ENCODE data around the gene PLEKHA5. TPM values are rescaled to one million over a fixed set of nuclear protein-coding genes. Genes with fewer than 3 reads are reported as not detected.

Gene PLEKHA5
- total RNA-seq, 1 experiment from 2014 or later = 14.0 TPM

- no peaks in the 10 kb centered on the region for H3K27me3 ChIP-seq (replicated peaks; ENCODE audit: insufficient read depth, low read depth, low read length, poor library complexity)
- no peaks in the 10 kb centered on the region for H3K9me3 ChIP-seq (ENCODE audit: low read depth, low read length, poor library complexity, severe bottlenecking)
- H3K27ac ChIP-seq (ENCODE audit: low read depth, low read length, poor library complexity, severe bottlenecking) = no peak overlapping the region
- TF ChIP-seq EZH2 (IDR thresholded peaks at IDR 0.05; ENCODE audit: borderline replicate concordance, low read depth, low read length, poor library complexity, severe bottlenecking) (no peak), CTCF (conservative IDR thresholded peaks at IDR 0.05; ENCODE audit: low read depth, low read length) (no peak)
- intact Hi-C loops (cut with micrococcal nuclease; ENCODE audit: unreplicated experiment) = no loop called here
- BruUV-seq (replicated peaks) = no TSS peak
- ChIA-PET CTCF (no interaction called here), POLR2A (ENCODE audit: low non-redundant PET) (no interaction called here)
- H3K4me1 ChIP-seq (ENCODE audit: insufficient read depth, low read length, poor library complexity, severe bottlenecking) = no peaks in the 10 kb centered on the region
- H3K36me3 ChIP-seq (ENCODE audit: insufficient read depth, low read length, poor library complexity, severe bottlenecking) = no peaks in the 10 kb centered on the region
- DNase-seq (ENCODE audit: low spot score) = no peak
- H3K4me3 ChIP-seq (ENCODE audit: low read depth, low read length, poor library complexity, severe bottlenecking) = no peak overlapping the region
Observed at GRCh38 chr12:19139615-19140194, 10.2 kb downstream of the PLEKHA5 start.

GRCh38 chr12:19140381-19141236, 11.1 kb downstream of the PLEKHA5 start:
- CTCF ChIA-PET = no interaction called here
- intact Hi-C loops (cut with micrococcal nuclease; ENCODE audit: unreplicated experiment) = no loop called here

GRCh38 chr12:19142499-19142898, 13.0 kb downstream of the PLEKHA5 start:
- no peaks in the 10 kb centered on the region for H3K9me3 ChIP-seq (ENCODE audit: low read depth, low read length, poor library complexity, severe bottlenecking)
- intact Hi-C loops (cut with micrococcal nuclease; ENCODE audit: unreplicated experiment) = no loop called here
- H3K4me3 ChIP-seq (ENCODE audit: low read depth, low read length, poor library complexity, severe bottlenecking) = no peak overlapping the region
- no peaks in the 10 kb centered on the region for H3K4me1 ChIP-seq (ENCODE audit: insufficient read depth, low read length, poor library complexity, severe bottlenecking)
- no peaks in the 10 kb centered on the region for H3K27me3 ChIP-seq (replicated peaks; ENCODE audit: insufficient read depth, low read depth, low read length, poor library complexity)
- BruUV-seq (replicated peaks) = no TSS peak
- no peak for DNase-seq (ENCODE audit: low spot score)
- H3K36me3 ChIP-seq (ENCODE audit: insufficient read depth, low read length, poor library complexity, severe bottlenecking) = no peaks in the 10 kb centered on the region
- CTCF ChIA-PET = no interaction called here
- POLR2A ChIA-PET (ENCODE audit: low non-redundant PET) = no interaction called here
- H3K27ac ChIP-seq (ENCODE audit: low read depth, low read length, poor library complexity, severe bottlenecking) = no peak overlapping the region
- no peak for TF ChIP-seq EZH2 (IDR thresholded peaks at IDR 0.05; ENCODE audit: borderline replicate concordance, low read depth, low read length, poor library complexity, severe bottlenecking)
- no peak for TF ChIP-seq CTCF (conservative IDR thresholded peaks at IDR 0.05; ENCODE audit: low read depth, low read length)

More at GRCh38 chr12:19140381-19141236, 11.1 kb downstream of the PLEKHA5 start:
- POLR2A ChIA-PET (ENCODE audit: low non-redundant PET) = no interaction called here
- Histone ChIP-seq H3K4me1 (ENCODE audit: insufficient read depth, low read length, poor library complexity, severe bottlenecking) (no peaks in the 10 kb centered on the region), H3K27ac (ENCODE audit: low read depth, low read length, poor library complexity, severe bottlenecking) (no peak overlapping the region), H3K9me3 (ENCODE audit: low read depth, low read length, poor library complexity, severe bottlenecking) (no peaks in the 10 kb centered on the region), H3K4me3 (ENCODE audit: low read depth, low read length, poor library complexity, severe bottlenecking) (no peak overlapping the region), H3K36me3 (ENCODE audit: insufficient read depth, low read length, poor library complexity, severe bottlenecking) (no peaks in the 10 kb centered on the region), H3K27me3 (replicated peaks; ENCODE audit: insufficient read depth, low read depth, low read length, poor library complexity) (no peaks in the 10 kb centered on the region)
- no peak for TF ChIP-seq EZH2 (IDR thresholded peaks at IDR 0.05; ENCODE audit: borderline replicate concordance, low read depth, low read length, poor library complexity, severe bottlenecking)
- TF ChIP-seq CTCF (conservative IDR thresholded peaks at IDR 0.05; ENCODE audit: low read depth, low read length) = no peak
- no TSS peak for BruUV-seq (replicated peaks)
- DNase-seq (ENCODE audit: low spot score) = no peak

Data from A673 (cell line).